GM18508 (cell line): Measurements from ENCODE around the gene BUB3.

Source experiments
- ATAC-seq: cut with Tn5 transposase; IDR thresholded peaks from one replicate; pipeline ENCODE4 v1.9.1; 2021; ENCODE audit warnings: moderate number of reproducible peaks; ENCODE audit not compliant: insufficient read depth, unreplicated experiment

The BUB3 gene

GRCh38 chr10:123140164-123140982 is 13.8 kb upstream of the BUB3 start:
- ATAC-seq = no peak

GRCh38 chr10:123140983-123141390 is 13.2 kb upstream of the BUB3 start:
- ATAC-seq = no peak

- no peak for ATAC-seq
Measured at GRCh38 chr10:123141791-123142700, 12.2 kb upstream of the BUB3 start.

GRCh38 chr10:123142701-123143161 is 11.5 kb upstream of the BUB3 start:
- no peak for ATAC-seq

- ATAC-seq = no peak
Measured at GRCh38 chr10:123143162-123143824, 10.9 kb upstream of the BUB3 start.

- no peak for ATAC-seq
Measured at GRCh38 chr10:123143825-123144168, 10.4 kb upstream of the BUB3 start.

- ATAC-seq = no peak
Measured at GRCh38 chr10:123144697-123145541, 9.3 kb upstream of the BUB3 start.

- no peak for ATAC-seq
Measured at GRCh38 chr10:123145542-123146012, 8.6 kb upstream of the BUB3 start.

GRCh38 chr10:123146013-123146893 is 7.9 kb upstream of the BUB3 start:
- no peak for ATAC-seq

- no peak for ATAC-seq
Measured at GRCh38 chr10:123146894-123147634, 7.1 kb upstream of the BUB3 start.

- no peak for ATAC-seq
Measured at GRCh38 chr10:123147635-123148413, 6.4 kb upstream of the BUB3 start, which contains the start of gene HMX2. TSS of gene HMX2 (plus strand) at chr10:123148136. CDS start at chr10:123148379, 243 bp downstream.

GRCh38 chr10:123148414-123149161 is 5.6 kb upstream of the BUB3 start:
- ATAC-seq = no peak

GRCh38 chr10:123149162-123149567 is 5.0 kb upstream of the BUB3 start:
- no peak for ATAC-seq

- no peak for ATAC-seq
Measured at GRCh38 chr10:123149568-123150270, 4.5 kb upstream of the BUB3 start.

GRCh38 chr10:123150271-123150985 is 3.8 kb upstream of the BUB3 start:
- no peak for ATAC-seq
